HL-60 (cell line): ENCODE results near the gene ARHGAP25.
A peak's percentile ranks its signal among the peaks of the same experiment; 100 is the strongest.

Source experiments
- DNase-seq, 2 experiments: peaks; one replicate each; pipeline ENCODE4 v3.0.0-alpha.2; 2010 to 2020; ENCODE audit warnings: low read depth in 1 of 2, low spot score in 1 of 2
- H3K27ac ChIP-seq: fragments of 250-450 bp; sonication (Bioruptor Pico); replicated peaks from 2 replicates; pipeline ENCODE4 v1.5.1; 2020; ENCODE audit warnings: mild to moderate bottlenecking, moderate library complexity
- H3K27me3 ChIP-seq: fragments of 250-450 bp; sonication (Bioruptor Pico); 2 replicates; pipeline ENCODE4 v1.5.1; 2021; ENCODE audit warnings: mild to moderate bottlenecking, moderate library complexity; ENCODE audit not compliant: insufficient read depth, poor library complexity, severe bottlenecking
- H3K4me3 ChIP-seq: replicated peaks from 2 replicates; pipeline ENCODE4 v1.5.1; 2011; ENCODE audit warnings: mild to moderate bottlenecking, control low read depth, low read length; ENCODE audit not compliant: insufficient read depth
- GABPA ChIP-seq: IDR thresholded peaks from 2 replicates; pipeline ENCODE4 v1.6.1; 2012; ENCODE audit warnings: low read depth
- POLR2AphosphoS5 ChIP-seq: IDR thresholded peaks from 2 replicates; pipeline ENCODE4 v1.6.1; 2012; ENCODE audit warnings: low read depth
- REST ChIP-seq: IDR thresholded peaks from 2 replicates; pipeline ENCODE4 v1.6.1; 2012; ENCODE audit warnings: low read depth; ENCODE audit not compliant: insufficient replicate concordance
- SPI1 ChIP-seq: IDR thresholded peaks from 2 replicates; pipeline ENCODE4 v1.6.1; 2012; ENCODE audit warnings: low read depth, mild to moderate bottlenecking, borderline replicate concordance
- TF ChIP-seq, protein P1 (sequence below): IDR thresholded peaks from one replicate; pipeline ENCODE4 v1.5.1; 2011; ENCODE audit warnings: low read length, control low read depth, inconsistent platforms; ENCODE audit not compliant: insufficient read depth

ARHGAP25 gene

DNA sequence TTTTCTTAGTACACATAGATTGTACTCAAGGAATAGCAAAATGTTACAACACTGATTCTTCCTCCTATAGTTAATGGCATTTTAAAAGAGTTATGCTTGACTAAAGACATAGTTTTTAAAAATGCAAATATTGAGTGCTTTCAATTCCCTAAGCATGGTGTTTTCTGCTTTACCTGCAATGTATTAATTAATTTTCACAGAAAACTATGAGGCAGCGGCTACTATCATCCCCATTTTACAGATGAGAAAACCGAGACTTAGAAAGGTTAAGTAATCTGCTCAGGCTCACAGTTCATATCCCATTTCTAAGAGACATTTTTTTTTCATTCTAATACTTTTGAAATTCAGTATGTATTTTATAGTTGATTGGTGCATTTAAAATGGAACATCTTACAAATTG, 98.6 kb downstream of the ARHGAP25 start:
- DNase-seq: no peak
- H3K27ac ChIP-seq: peak overlapping the region; percentile 43; the same call in 1 of the 2 replicates
- no peak for TF ChIP-seq REST
- no peak for TF ChIP-seq POLR2AphosphoS5
- TF ChIP-seq, protein P1, sequence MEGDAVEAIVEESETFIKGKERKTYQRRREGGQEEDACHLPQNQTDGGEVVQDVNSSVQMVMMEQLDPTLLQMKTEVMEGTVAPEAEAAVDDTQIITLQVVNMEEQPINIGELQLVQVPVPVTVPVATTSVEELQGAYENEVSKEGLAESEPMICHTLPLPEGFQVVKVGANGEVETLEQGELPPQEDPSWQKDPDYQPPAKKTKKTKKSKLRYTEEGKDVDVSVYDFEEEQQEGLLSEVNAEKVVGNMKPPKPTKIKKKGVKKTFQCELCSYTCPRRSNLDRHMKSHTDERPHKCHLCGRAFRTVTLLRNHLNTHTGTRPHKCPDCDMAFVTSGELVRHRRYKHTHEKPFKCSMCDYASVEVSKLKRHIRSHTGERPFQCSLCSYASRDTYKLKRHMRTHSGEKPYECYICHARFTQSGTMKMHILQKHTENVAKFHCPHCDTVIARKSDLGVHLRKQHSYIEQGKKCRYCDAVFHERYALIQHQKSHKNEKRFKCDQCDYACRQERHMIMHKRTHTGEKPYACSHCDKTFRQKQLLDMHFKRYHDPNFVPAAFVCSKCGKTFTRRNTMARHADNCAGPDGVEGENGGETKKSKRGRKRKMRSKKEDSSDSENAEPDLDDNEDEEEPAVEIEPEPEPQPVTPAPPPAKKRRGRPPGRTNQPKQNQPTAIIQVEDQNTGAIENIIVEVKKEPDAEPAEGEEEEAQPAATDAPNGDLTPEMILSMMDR: no peak
- TF ChIP-seq SPI1: no peak
- no peak for TF ChIP-seq GABPA
- H3K27me3 ChIP-seq: no peaks in the 10 kb centered on the region
- H3K4me3 ChIP-seq: no peak overlapping the region

DNA sequence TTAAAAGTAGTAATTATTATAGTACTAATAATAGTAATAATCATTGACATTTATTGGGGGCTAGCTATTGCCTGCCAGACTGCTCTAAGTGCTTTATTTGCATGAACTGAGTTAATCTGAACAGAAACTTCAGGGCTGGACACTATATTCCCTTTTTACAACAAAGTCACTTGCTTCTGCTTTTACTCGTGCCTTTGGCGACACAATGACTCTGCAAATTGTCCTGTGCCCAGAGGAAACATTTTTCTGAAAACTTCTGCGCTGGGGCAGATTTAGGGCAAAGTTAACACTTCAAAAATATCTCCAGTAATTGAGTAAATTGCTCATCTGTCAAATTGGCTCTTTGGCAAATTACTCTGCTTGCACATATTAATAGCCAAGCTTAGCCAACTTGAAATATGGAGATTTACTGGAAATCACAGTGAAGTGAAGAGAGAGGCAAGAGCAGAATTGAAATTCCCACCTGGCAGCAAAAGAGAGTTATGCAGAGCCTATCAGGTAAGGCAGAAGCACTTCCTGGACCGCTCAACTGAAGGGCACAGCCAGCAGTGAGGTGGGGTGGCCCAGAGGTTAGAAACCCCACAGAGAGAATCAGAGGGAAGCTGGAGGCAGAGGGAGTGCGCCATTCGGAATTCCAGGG, 100.2 kb downstream of the ARHGAP25 start:
- peak overlapping the region; percentile 68 for H3K27ac ChIP-seq
- H3K4me3 ChIP-seq: no peak overlapping the region
- peak in 1 of 2 experiments; percentile 73 for DNase-seq
- no peaks in the 10 kb centered on the region for H3K27me3 ChIP-seq
- no peak for TF ChIP-seq POLR2AphosphoS5
- TF ChIP-seq REST: no peak
- TF ChIP-seq GABPA: no peak
- no peak for TF ChIP-seq SPI1
- TF ChIP-seq, protein P1: no peak

DNA sequence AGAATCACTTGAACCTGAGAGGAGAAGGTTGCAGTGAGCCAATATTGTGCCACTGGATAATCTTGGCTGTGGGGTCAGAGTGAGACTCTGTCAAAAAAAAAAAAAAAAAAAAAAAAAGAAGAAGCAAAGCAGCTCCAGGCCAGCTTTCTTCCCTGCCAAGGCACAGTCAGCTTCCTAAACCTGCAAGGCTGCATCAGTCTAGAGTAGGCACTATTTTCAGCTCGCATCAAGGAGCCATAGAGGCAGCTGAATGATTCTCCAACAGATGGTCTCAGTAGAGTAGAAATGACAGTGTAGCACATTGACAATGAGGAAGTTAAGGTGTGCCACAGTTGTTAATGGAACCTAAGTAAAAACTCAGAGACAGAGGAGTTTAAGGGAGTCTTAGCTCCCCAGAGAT, 101.0 kb downstream of the ARHGAP25 start:
- H3K27me3 ChIP-seq: no peaks in the 10 kb centered on the region
- TF ChIP-seq, protein P1: no peak
- no peak; the same call in 1 of the 2 replicates for TF ChIP-seq POLR2AphosphoS5
- TF ChIP-seq GABPA: no peak
- no peak for TF ChIP-seq REST
- no peak for TF ChIP-seq SPI1
- peak overlapping the region; percentile 68 for H3K27ac ChIP-seq
- H3K4me3 ChIP-seq: no peak overlapping the region
- peak; percentile 29 to 81 for DNase-seq
